Stimulated activated CD8-positive, alpha-beta memory T cell treated with anti-CD3 and anti-CD28 coated beads, Interleukin-12 subunit alpha, Interleukin-12 subunit beta, amount 100 ng/mL, for 24 hours (primary cell): Measurements from ENCODE around the gene CREB3.

Source experiments
- DNase-seq: peaks from one replicate; pipeline ENCODE4 v3.0.0-alpha.2; 2020; ENCODE audit errors: extremely low read depth

CREB3 gene

GRCh38 chr9:35727676-35728040, 4.8 kb upstream of the CREB3 start:
- no peak for DNase-seq

GRCh38 chr9:35728041-35728971, 4.2 kb upstream of the CREB3 start:
- DNase-seq: no peak

GRCh38 chr9:35729101-35729500, 3.4 kb upstream of the CREB3 start:
- no peak for DNase-seq

GRCh38 chr9:35729700-35730485, 2.6 kb upstream of the CREB3 start:
- no peak for DNase-seq

GRCh38 chr9:35730486-35730854, 2.0 kb upstream of the CREB3 start:
- DNase-seq: no peak

- no peak for DNase-seq
Measured at GRCh38 chr9:35731415-35732184, 866 bp upstream of the CREB3 start.

GRCh38 chr9:35732800-35733541, 505 bp downstream of the CREB3 start:
- no peak for DNase-seq

GRCh38 chr9:35734096-35734495, 1.6 kb downstream of the CREB3 start:
- DNase-seq: no peak

- no peak for DNase-seq
Measured at GRCh38 chr9:35736201-35736633, 3.8 kb downstream of the CREB3 start.

- DNase-seq: no peak
Measured at GRCh38 chr9:35737143-35737542, 4.7 kb downstream of the CREB3 start.

GRCh38 chr9:35738186-35738585, 5.7 kb downstream of the CREB3 start:
- no peak for DNase-seq

- DNase-seq: no peak
Measured at GRCh38 chr9:35738924-35739323, 6.5 kb downstream of the CREB3 start.

- DNase-seq: no peak
Measured at GRCh38 chr9:35740243-35740642, 7.8 kb downstream of the CREB3 start.

GRCh38 chr9:35741740-35742139, 9.3 kb downstream of the CREB3 start:
- DNase-seq: no peak

- DNase-seq: no peak
Measured at GRCh38 chr9:35743452-35743851, 11.0 kb downstream of the CREB3 start.

- DNase-seq: no peak
Measured at GRCh38 chr9:35743880-35744518, 11.5 kb downstream of the CREB3 start.

GRCh38 chr9:35745569-35745968, 13.1 kb downstream of the CREB3 start:
- DNase-seq: no peak

GRCh38 chr9:35746583-35746982, 14.1 kb downstream of the CREB3 start:
- no peak for DNase-seq

- DNase-seq: no peak
Measured at GRCh38 chr9:35748242-35748857, 15.9 kb downstream of the CREB3 start.

- peak; percentile 46 for DNase-seq
Measured at GRCh38 chr9:35748858-35749514, 16.5 kb downstream of the CREB3 start, which contains the start of the genes GBA2 and RGP1. Gene GBA2, minus strand, starts transcription at chr9:35749228. Its CDS starts 524 bp downstream, at chr9:35748704. Gene RGP1, plus strand, starts transcription at chr9:35749287. Its CDS starts 469 bp downstream, at chr9:35749756.
